ENCODE measurements around the gene SCAF11. TPM values are rescaled to one million over a fixed set of nuclear protein-coding genes. Genes with fewer than 3 reads are reported as not detected.

SCAF11 gene
- 165 and 201 TPM in 2 replicates for total RNA-seq

GRCh38 chr12:45990468-45991283 lies at the start of gene SCAF11:
Gene SCAF11, minus strand, starts transcription at chr12:45990574. Its CDS starts 26,407 bp downstream, at chr12:45964167.

Small RNA genes lying within 50 kb of the gene (small RNA-seq; reads per million reads assigned to genes)
- gene RN7SL246P = not detected

Data from thoracic aorta endothelial cell (primary cell).